Raji (cell line): ENCODE data around the gene MAST4.

Source experiments
- POLR2A ChIP-seq: IDR thresholded peaks from 2 replicates; pipeline ENCODE4 v1.6.1; 2011; ENCODE audit warnings: low read depth, low read length, control low read depth; ENCODE audit not compliant: insufficient read depth

The MAST4 gene

GRCh38 chr5:66843065-66843464 lies 246.9 kb downstream of the MAST4 start:
- no peak for TF ChIP-seq POLR2A

- no peak for TF ChIP-seq POLR2A
Measured at GRCh38 chr5:66848749-66849641, 252.8 kb downstream of the MAST4 start.

DNA sequence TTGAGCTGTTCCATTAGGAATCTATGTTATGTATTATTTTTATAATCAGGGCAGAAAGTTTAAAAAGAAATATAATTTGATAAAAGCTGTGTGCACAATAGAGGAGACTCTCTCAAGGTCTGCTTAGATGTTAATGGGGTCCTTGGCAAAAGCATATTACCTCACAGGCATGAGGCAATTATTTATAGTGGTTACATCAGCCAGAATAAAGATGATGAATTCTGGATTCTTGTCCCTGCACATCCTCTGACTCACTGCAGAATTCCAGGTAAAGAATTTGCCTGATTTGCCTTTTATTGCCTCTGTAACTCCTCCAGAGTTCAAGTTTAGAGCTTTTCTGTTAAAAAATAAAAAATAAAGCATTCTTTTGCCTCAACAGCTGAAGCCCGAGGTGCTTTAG lies 253.6 kb downstream of the MAST4 start:
- TF ChIP-seq POLR2A = no peak

DNA sequence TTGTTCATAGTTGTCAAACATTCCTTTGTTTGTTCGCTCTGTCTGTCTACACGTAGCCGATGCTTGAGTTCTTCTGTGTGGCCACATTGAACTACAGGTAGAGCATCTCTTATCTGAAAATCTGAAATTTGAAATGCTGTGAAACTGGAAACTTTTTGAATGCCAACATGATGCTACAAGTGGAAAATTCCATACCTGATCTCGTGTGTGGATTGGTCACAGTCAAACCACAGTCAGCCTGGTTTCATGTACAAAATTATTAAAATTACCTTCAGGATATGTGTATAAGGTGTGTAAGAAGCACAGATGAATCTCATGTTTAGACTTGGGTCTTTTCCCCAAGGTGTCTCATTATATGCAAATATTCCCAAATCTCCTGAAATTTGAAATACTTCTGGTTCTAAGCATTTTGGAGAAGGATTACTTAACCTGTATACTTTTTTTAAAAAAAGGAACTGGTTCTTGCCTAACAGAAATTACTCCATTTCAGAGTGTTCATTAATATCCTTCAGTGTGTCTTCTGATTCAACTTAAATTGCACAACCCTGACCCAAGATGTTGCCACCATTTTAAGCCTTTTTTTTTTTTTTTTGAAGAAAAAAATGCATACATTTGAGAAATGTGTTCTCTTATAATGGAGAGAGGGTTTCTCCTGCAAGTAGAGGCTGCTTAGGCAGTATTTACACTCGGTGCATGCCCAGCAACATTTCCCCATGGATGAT lies 254.3 kb downstream of the MAST4 start:
- no peak for TF ChIP-seq POLR2A

GRCh38 chr5:66851306-66851705 lies 255.1 kb downstream of the MAST4 start:
- no peak for TF ChIP-seq POLR2A

- TF ChIP-seq POLR2A = no peak
Measured at GRCh38 chr5:66854416-66854815, 258.2 kb downstream of the MAST4 start.

GRCh38 chr5:66856041-66856805 lies 260.0 kb downstream of the MAST4 start:
- no peak for TF ChIP-seq POLR2A

DNA sequence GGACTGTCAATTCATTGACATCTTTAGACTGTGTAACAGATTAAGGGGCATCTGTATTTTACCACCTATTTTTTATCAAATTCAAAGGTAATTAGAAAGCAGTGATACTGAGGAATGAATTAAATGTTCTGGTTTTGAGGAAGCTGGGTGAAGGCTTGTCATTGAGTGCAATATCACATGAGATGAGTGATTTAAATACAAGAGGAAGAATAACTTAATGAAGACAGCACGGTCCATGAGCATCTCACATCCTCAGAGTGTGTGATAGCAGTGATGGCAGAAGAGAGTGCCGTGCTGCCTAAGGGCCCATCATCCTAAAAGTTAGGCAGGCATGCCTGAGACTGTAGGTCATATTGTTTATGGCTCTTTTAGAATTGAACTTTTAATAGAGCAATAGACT lies 263.3 kb downstream of the MAST4 start:
- TF ChIP-seq POLR2A = no peak

- TF ChIP-seq POLR2A = no peak
Measured at GRCh38 chr5:66860199-66860975, 264.2 kb downstream of the MAST4 start.

- no peak for TF ChIP-seq POLR2A
Measured at GRCh38 chr5:66861402-66861801, 265.2 kb downstream of the MAST4 start.

GRCh38 chr5:66862020-66862419 lies 265.8 kb downstream of the MAST4 start:
- no peak for TF ChIP-seq POLR2A

DNA sequence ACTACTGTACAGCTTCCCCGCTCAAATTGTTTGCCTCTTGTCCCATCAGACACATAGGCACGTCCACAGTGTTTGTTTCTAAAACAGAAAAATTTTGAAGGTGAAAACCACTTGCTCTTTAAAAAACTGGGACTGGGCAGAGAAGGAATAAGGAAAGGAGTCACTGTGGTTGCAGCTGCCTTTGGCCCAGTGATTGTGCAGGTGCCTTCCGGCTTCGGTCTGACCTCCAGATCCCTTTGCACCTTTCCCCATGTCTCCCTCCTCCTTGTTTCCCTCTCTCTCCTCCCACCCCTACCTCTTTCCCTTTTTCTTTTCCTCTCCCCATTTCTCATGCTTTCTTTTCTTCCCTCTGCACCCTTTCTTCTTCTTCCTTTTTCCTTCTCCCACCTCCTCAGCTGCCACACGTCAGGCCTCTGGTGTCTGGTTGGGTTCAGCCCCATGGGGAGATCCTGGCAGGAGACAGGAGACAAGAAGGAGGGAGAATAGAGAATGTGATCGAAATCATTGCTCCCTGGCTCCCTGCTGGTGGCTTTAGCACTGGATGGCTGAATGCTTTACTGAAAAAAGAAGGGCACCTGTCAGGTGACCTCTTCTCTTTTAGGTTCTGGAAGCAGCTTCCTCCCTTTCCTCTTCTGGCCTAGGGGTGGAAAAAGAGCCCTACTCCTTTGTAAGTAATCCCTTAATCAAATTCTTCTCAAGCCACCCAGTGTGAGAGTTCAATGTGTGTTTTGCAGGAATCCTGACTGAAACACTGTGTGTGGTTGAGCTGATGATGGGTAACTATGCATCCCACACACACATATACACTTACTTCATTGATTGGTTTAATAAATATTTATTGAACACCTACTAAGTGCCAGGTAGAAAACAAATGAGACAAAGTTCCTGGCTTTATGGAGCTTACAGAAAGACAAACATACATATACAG lies 267.3 kb downstream of the MAST4 start:
- no peak for TF ChIP-seq POLR2A

- no peak for TF ChIP-seq POLR2A
Measured at GRCh38 chr5:66864240-66864884, 268.2 kb downstream of the MAST4 start.
